Measurements from ENCODE around the gene HGF. TPM values are rescaled to one million over a fixed set of nuclear protein-coding genes. Genes with fewer than 3 reads are reported as not detected.

HGF gene
- total and polyA plus RNA-seq, 2 of the 8 experiments (the other 6 are each of a cell fraction or from before 2014, with no cell fraction given): 0.05 to 0.60 TPM

DNA sequence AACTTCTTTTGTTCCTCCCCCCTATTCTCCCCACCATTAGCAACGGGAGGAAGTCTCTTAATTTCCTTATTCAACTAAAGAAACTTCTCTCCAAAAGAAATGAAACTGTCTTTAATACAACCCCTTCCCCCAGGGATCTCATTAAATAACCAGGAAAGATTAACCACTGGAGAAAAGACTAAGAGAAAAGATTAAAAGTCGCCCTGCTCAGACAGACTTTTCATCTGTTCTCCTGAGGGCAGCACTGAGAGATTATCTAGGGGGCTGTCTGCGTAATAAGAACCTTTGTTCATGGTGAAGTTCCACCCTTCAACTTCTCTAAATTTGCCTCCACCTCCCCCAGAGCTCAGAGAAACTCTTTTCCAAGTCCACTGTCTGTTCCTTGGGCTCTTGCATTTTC lies 105.5 kb downstream of the HGF start (continued):
- TF ChIP-seq, protein P1, sequence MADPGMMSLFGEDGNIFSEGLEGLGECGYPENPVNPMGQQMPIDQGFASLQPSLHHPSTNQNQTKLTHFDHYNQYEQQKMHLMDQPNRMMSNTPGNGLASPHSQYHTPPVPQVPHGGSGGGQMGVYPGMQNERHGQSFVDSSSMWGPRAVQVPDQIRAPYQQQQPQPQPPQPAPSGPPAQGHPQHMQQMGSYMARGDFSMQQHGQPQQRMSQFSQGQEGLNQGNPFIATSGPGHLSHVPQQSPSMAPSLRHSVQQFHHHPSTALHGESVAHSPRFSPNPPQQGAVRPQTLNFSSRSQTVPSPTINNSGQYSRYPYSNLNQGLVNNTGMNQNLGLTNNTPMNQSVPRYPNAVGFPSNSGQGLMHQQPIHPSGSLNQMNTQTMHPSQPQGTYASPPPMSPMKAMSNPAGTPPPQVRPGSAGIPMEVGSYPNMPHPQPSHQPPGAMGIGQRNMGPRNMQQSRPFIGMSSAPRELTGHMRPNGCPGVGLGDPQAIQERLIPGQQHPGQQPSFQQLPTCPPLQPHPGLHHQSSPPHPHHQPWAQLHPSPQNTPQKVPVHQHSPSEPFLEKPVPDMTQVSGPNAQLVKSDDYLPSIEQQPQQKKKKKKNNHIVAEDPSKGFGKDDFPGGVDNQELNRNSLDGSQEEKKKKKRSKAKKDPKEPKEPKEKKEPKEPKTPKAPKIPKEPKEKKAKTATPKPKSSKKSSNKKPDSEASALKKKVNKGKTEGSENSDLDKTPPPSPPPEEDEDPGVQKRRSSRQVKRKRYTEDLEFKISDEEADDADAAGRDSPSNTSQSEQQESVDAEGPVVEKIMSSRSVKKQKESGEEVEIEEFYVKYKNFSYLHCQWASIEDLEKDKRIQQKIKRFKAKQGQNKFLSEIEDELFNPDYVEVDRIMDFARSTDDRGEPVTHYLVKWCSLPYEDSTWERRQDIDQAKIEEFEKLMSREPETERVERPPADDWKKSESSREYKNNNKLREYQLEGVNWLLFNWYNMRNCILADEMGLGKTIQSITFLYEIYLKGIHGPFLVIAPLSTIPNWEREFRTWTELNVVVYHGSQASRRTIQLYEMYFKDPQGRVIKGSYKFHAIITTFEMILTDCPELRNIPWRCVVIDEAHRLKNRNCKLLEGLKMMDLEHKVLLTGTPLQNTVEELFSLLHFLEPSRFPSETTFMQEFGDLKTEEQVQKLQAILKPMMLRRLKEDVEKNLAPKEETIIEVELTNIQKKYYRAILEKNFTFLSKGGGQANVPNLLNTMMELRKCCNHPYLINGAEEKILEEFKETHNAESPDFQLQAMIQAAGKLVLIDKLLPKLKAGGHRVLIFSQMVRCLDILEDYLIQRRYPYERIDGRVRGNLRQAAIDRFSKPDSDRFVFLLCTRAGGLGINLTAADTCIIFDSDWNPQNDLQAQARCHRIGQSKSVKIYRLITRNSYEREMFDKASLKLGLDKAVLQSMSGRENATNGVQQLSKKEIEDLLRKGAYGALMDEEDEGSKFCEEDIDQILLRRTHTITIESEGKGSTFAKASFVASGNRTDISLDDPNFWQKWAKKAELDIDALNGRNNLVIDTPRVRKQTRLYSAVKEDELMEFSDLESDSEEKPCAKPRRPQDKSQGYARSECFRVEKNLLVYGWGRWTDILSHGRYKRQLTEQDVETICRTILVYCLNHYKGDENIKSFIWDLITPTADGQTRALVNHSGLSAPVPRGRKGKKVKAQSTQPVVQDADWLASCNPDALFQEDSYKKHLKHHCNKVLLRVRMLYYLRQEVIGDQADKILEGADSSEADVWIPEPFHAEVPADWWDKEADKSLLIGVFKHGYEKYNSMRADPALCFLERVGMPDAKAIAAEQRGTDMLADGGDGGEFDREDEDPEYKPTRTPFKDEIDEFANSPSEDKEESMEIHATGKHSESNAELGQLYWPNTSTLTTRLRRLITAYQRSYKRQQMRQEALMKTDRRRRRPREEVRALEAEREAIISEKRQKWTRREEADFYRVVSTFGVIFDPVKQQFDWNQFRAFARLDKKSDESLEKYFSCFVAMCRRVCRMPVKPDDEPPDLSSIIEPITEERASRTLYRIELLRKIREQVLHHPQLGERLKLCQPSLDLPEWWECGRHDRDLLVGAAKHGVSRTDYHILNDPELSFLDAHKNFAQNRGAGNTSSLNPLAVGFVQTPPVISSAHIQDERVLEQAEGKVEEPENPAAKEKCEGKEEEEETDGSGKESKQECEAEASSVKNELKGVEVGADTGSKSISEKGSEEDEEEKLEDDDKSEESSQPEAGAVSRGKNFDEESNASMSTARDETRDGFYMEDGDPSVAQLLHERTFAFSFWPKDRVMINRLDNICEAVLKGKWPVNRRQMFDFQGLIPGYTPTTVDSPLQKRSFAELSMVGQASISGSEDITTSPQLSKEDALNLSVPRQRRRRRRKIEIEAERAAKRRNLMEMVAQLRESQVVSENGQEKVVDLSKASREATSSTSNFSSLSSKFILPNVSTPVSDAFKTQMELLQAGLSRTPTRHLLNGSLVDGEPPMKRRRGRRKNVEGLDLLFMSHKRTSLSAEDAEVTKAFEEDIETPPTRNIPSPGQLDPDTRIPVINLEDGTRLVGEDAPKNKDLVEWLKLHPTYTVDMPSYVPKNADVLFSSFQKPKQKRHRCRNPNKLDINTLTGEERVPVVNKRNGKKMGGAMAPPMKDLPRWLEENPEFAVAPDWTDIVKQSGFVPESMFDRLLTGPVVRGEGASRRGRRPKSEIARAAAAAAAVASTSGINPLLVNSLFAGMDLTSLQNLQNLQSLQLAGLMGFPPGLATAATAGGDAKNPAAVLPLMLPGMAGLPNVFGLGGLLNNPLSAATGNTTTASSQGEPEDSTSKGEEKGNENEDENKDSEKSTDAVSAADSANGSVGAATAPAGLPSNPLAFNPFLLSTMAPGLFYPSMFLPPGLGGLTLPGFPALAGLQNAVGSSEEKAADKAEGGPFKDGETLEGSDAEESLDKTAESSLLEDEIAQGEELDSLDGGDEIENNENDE (IDR thresholded peaks at IDR 0.05; ENCODE audit: insufficient replicate concordance, low read length): no peak
- no peak for TF ChIP-seq RNF2 (IDR thresholded peaks at IDR 0.05; ENCODE audit: borderline replicate concordance, low read depth, low read length, missing control alignments, poor library complexity, severe bottlenecking)
- TF ChIP-seq TBP (IDR thresholded peaks at IDR 0.05; ENCODE audit: low read depth, low read length): no peak
- TF ChIP-seq, protein P2, sequence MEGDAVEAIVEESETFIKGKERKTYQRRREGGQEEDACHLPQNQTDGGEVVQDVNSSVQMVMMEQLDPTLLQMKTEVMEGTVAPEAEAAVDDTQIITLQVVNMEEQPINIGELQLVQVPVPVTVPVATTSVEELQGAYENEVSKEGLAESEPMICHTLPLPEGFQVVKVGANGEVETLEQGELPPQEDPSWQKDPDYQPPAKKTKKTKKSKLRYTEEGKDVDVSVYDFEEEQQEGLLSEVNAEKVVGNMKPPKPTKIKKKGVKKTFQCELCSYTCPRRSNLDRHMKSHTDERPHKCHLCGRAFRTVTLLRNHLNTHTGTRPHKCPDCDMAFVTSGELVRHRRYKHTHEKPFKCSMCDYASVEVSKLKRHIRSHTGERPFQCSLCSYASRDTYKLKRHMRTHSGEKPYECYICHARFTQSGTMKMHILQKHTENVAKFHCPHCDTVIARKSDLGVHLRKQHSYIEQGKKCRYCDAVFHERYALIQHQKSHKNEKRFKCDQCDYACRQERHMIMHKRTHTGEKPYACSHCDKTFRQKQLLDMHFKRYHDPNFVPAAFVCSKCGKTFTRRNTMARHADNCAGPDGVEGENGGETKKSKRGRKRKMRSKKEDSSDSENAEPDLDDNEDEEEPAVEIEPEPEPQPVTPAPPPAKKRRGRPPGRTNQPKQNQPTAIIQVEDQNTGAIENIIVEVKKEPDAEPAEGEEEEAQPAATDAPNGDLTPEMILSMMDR (IDR thresholded peaks at IDR 0.05; ENCODE audit: control extremely low read depth in 1 of 3, insufficient read depth in 1 of 3, low read depth in 1 of 3, low read length in 3 of 3): no peak
- no peak for TF ChIP-seq SP4 (IDR thresholded peaks at IDR 0.05; ENCODE audit: low read length)
- TF ChIP-seq FOSL1 (IDR thresholded peaks at IDR 0.05; ENCODE audit: insufficient read depth, low read depth, low read length): no peak
- TF ChIP-seq, protein P3, sequence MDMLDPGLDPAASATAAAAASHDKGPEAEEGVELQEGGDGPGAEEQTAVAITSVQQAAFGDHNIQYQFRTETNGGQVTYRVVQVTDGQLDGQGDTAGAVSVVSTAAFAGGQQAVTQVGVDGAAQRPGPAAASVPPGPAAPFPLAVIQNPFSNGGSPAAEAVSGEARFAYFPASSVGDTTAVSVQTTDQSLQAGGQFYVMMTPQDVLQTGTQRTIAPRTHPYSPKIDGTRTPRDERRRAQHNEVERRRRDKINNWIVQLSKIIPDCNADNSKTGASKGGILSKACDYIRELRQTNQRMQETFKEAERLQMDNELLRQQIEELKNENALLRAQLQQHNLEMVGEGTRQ (IDR thresholded peaks at IDR 0.05; ENCODE audit: low read length): no peak
- no peak for TF ChIP-seq TCF12 (IDR thresholded peaks at IDR 0.05; ENCODE audit: low read depth, low read length)
